ENCODE measurements around the gene DNM1. TPM values are rescaled to one million over a fixed set of nuclear protein-coding genes. Genes with fewer than 3 reads are reported as not detected.

The DNM1 gene
- total RNA-seq, 4 donors from 2014 or later, result 22.8 to 53.5 (median 44.5) TPM

DNA sequence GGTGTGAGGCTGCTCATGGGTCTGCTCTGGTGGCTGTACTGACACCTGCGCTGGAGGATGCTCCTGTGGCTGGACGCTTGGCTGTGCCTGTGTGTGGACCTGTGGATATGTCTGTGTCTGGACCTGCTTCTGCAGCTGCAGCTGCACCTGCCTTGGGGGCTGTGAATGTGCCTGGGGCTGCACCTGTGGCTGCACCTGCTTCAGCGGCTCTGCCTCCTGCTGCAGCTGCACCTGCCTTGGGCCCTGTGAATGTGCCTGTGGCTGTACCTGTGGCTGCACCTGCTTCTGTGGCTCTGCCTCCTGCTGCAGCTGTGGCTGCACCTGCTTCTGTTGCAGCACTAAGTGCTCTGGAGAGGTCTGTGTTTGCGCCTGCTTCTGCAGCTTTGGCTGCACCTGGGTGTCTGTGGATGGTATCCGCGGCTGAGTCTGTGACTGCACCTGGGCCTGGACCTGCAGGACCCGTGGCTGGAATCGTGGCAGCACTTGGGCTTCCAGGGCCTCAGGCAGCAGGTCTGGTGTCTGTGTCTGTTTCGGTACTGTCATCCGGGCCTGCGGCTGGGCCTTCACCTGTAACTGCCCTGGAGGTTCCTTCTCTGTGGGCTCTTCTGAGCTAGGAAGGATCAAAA, 24.3 kb upstream of the DNM1 start:
- TF ChIP-seq, protein P1, sequence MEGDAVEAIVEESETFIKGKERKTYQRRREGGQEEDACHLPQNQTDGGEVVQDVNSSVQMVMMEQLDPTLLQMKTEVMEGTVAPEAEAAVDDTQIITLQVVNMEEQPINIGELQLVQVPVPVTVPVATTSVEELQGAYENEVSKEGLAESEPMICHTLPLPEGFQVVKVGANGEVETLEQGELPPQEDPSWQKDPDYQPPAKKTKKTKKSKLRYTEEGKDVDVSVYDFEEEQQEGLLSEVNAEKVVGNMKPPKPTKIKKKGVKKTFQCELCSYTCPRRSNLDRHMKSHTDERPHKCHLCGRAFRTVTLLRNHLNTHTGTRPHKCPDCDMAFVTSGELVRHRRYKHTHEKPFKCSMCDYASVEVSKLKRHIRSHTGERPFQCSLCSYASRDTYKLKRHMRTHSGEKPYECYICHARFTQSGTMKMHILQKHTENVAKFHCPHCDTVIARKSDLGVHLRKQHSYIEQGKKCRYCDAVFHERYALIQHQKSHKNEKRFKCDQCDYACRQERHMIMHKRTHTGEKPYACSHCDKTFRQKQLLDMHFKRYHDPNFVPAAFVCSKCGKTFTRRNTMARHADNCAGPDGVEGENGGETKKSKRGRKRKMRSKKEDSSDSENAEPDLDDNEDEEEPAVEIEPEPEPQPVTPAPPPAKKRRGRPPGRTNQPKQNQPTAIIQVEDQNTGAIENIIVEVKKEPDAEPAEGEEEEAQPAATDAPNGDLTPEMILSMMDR (IDR thresholded peaks at IDR 0.05; ENCODE audit: low read depth), result no peak

DNA sequence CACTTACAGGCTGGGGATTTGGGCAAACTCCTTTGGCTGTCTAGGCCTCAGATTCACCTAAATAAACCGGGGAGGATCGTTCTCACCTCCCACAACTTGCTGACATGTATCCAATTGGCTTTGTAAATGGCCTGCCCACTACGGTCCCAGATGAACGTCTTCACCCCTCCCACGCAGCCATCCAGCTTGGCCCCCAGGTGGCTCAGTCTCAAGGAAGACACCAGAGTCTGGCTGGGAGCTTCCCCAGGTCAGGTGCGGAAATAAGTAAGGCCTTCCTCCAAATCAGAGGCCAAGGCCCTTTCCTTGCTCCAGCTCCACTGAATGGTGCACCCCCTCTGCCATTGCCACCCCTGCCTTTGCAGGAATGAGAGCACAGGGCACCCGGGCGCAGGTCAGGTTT, 23.2 kb upstream of the DNM1 start:
- TF ChIP-seq, protein P1 (IDR thresholded peaks at IDR 0.05; ENCODE audit: low read depth), result no peak

DNA sequence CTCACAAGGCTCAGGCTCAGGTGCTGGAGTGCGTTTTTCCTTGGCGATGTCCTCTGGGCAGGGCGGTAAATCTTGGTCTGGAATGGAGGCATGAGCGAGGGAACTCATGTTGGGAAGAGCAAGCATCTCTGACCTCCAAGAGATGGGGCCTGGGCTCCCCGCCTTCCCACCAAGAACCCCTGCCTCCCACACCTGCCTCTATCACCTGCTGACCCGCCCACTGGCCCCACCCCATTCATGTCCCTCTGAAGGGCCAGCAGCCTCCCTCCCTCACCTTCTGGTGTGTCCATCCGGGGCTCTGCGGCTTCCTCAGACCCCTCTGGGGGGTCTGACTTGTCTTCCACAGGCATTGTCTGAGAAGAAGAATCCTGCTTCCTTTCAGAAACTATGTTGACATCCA, 22.7 kb upstream of the DNM1 start:
- TF ChIP-seq, protein P1 (IDR thresholded peaks at IDR 0.05; ENCODE audit: low read depth), result no peak

GRCh38 chr9:128182893-128183588, 20.1 kb upstream of the DNM1 start:
- TF ChIP-seq, protein P1 (IDR thresholded peaks at IDR 0.05; ENCODE audit: low read depth), result no peak

- TF ChIP-seq, protein P1 (IDR thresholded peaks at IDR 0.05; ENCODE audit: low read depth), result no peak
These were observed 16.9 kb upstream of the DNM1 start for GRCh38 chr9:128185979-128186965.

GRCh38 chr9:128187361-128187760, 15.8 kb upstream of the DNM1 start:
- TF ChIP-seq, protein P1 (IDR thresholded peaks at IDR 0.05; ENCODE audit: low read depth), result no peak

- TF ChIP-seq, protein P1 (IDR thresholded peaks at IDR 0.05; ENCODE audit: low read depth), result no peak
These were observed 15.0 kb upstream of the DNM1 start for GRCh38 chr9:128188209-128188608.
